Measurements from ENCODE around the gene SPDYE6.

DNA sequence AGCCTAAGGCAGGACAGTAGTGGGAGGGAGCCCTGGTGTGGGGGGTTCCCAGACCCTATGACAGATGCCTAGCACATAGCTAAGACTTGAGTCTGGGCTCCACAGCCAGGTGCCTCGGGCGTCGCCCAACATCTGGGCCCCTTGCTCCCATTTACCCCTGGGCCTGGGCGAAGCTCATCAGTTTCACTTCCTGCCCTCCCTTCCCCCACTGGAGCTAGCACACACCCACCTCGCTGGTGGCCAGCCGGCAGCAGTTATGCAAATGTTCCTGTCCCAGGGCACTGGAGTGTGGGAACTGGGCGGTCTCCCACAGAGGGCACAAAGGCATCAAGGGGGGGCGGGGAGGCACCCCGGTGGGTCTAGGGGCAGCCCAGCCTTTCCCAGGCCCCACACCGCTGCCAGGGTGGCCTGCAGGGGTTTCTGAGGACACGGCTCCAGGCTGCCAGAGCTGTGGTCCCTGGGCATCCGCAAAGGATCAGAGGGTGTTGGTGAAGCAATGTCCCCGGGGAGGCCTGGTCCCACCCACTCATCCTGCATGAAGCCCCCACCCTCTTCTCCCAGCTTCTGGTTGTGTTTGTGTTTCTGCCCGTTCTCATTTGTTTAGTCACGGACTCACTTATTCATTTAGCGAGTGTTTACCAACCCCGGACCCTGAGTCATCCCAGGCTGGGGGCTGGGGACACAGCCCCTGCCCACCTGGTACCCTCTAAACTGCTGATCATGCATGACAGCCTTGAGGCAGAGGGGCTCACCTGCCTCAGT is 49.1 kb downstream of the SPDYE6 start:
- no peak for TF ChIP-seq POLR2AphosphoS5 (IDR thresholded peaks at IDR 0.05; ENCODE audit: low read depth, low read length)
- TF ChIP-seq, protein P1, sequence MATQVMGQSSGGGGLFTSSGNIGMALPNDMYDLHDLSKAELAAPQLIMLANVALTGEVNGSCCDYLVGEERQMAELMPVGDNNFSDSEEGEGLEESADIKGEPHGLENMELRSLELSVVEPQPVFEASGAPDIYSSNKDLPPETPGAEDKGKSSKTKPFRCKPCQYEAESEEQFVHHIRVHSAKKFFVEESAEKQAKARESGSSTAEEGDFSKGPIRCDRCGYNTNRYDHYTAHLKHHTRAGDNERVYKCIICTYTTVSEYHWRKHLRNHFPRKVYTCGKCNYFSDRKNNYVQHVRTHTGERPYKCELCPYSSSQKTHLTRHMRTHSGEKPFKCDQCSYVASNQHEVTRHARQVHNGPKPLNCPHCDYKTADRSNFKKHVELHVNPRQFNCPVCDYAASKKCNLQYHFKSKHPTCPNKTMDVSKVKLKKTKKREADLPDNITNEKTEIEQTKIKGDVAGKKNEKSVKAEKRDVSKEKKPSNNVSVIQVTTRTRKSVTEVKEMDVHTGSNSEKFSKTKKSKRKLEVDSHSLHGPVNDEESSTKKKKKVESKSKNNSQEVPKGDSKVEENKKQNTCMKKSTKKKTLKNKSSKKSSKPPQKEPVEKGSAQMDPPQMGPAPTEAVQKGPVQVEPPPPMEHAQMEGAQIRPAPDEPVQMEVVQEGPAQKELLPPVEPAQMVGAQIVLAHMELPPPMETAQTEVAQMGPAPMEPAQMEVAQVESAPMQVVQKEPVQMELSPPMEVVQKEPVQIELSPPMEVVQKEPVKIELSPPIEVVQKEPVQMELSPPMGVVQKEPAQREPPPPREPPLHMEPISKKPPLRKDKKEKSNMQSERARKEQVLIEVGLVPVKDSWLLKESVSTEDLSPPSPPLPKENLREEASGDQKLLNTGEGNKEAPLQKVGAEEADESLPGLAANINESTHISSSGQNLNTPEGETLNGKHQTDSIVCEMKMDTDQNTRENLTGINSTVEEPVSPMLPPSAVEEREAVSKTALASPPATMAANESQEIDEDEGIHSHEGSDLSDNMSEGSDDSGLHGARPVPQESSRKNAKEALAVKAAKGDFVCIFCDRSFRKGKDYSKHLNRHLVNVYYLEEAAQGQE (IDR thresholded peaks at IDR 0.05; ENCODE audit: insufficient read depth in 1 of 2, low read depth in 2 of 2, low read length in 2 of 2), result no peak
- TF ChIP-seq SIN3A (IDR thresholded peaks at IDR 0.05; ENCODE audit: borderline replicate concordance, insufficient read depth, low read length), result no peak

All from PFSK-1 (cell line).